GM12878 (cell line): ENCODE results near the gene VIPR2. TPM values are rescaled to one million over a fixed set of nuclear protein-coding genes. Genes with fewer than 3 reads are reported as not detected.

ENCODE experiments used
- ATAC-seq: fragments of 200-7000 bp; cut with Tn5 transposase; 3 replicates; pipeline ENCODE4 v1.9.1; 2020; ENCODE audit warnings: mild to moderate bottlenecking, moderate library complexity
- BruUV-seq: library from RNA; stranded (reverse); fragments of 400-500 nt; replicated peaks from 2 replicates; lab custom pipeline; 2021; lab: Mats Ljungman, UMichigan
- CTCF ChIA-PET: fragments of 300-600 bp; sonication (Branson Sonifier 250); formaldehyde crosslinking; extraction: SDS; loops from one replicate; lab custom pipeline; 2021; ENCODE audit warnings: inconsistent platforms; lab: Yijun Ruan, JAX
- POLR2A ChIA-PET: fragments of 350-600 bp; formaldehyde crosslinking; extraction: SDS; loops from one replicate; lab custom pipeline; 2021; ENCODE audit warnings: inconsistent platforms; lab: Charles Lee
- RAD21 ChIA-PET: fragments of 300-600 bp; sonication (Branson Sonifier 250); formaldehyde crosslinking; loops from one replicate; lab custom pipeline; 2023; ENCODE audit warnings: antibody characterized with exemption; ENCODE audit not compliant: unreplicated experiment; lab: Charles Lee
- SMC1A ChIA-PET: fragments of 300-600 bp; sonication (Branson Sonifier 250); formaldehyde crosslinking; loops from one replicate; lab custom pipeline; 2023; ENCODE audit not compliant: unreplicated experiment, uncharacterized antibody; lab: Charles Lee
- DNase-seq: peaks from one replicate; pipeline ENCODE4 v3.0.0-alpha.2; 2011; ENCODE audit warnings: low read depth, low spot score
- FAIRE-seq: peaks from 3 replicates; lab custom pipeline; 2011; peaks lifted over from hg19 to GRCh38; lab: Jason Lieb, UNC
- H2AFZ ChIP-seq: 2 replicates; pipeline ENCODE4 v1.6.0; 2011; ENCODE audit warnings: low read depth, low read length, control low read depth; ENCODE audit not compliant: control insufficient read depth
- H3K27ac ChIP-seq: 2 replicates; pipeline ENCODE4 v1.5.1; 2011; ENCODE audit warnings: control low read depth; ENCODE audit not compliant: control insufficient read depth, insufficient read depth
- H3K27me3 ChIP-seq, 2 experiments: replicated peaks in 1 of 2; 2 replicates each; pipeline versions ENCODE4 v1.6.0 to v1.6.1; 2011; ENCODE audit warnings: low read length in 1 of 2; ENCODE audit not compliant: control insufficient read depth in 2 of 2, insufficient read depth in 2 of 2
- H3K36me3 ChIP-seq, 2 experiments: 2 replicates each; pipeline ENCODE4 v1.5.1; 2011; ENCODE audit warnings: low read length in 1 of 2; ENCODE audit not compliant: control insufficient read depth in 2 of 2, insufficient read depth in 2 of 2
- H3K4me1 ChIP-seq: 2 replicates; pipeline ENCODE4 v1.6.1; 2011; ENCODE audit warnings: mild to moderate bottlenecking, low read length, moderate library complexity, mixed read lengths; ENCODE audit not compliant: control insufficient read depth, insufficient read depth
- H3K4me2 ChIP-seq: 2 replicates; pipeline ENCODE4 v1.6.0; 2011; ENCODE audit warnings: control low read depth; ENCODE audit not compliant: control insufficient read depth, insufficient read depth
- H3K4me3 ChIP-seq: fragments of 200-600 bp; sonication (generic); 2 replicates; pipeline ENCODE4 v1.5.1; 2016
- H3K79me2 ChIP-seq: 2 replicates; pipeline ENCODE4 v1.6.0; 2011; ENCODE audit warnings: low read length; ENCODE audit not compliant: control insufficient read depth, insufficient read depth
- H3K9ac ChIP-seq: 2 replicates; pipeline ENCODE4 v1.8.0; 2011; ENCODE audit warnings: low read length, control low read depth, mixed read lengths; ENCODE audit not compliant: control insufficient read depth, insufficient read depth
- H3K9me3 ChIP-seq: replicated peaks from 3 replicates; pipeline ENCODE4 v1.5.1; 2011; ENCODE audit warnings: mild to moderate bottlenecking, low read length; ENCODE audit not compliant: control insufficient read depth, insufficient read depth
- H4K20me1 ChIP-seq: 2 replicates; pipeline ENCODE4 v1.6.0; 2011; ENCODE audit not compliant: control insufficient read depth, insufficient read depth
- CBFB ChIP-seq: IDR thresholded peaks from 2 replicates; pipeline ENCODE4 v1.6.1; 2016; ENCODE audit warnings: antibody characterized with exemption, low read depth
- CREB1 ChIP-seq: IDR thresholded peaks from 2 replicates; pipeline ENCODE4 v1.6.1; 2012; ENCODE audit warnings: low read depth, mild to moderate bottlenecking, inconsistent platforms
- FOXM1 ChIP-seq: IDR thresholded peaks from 2 replicates; pipeline ENCODE4 v1.6.1; 2012; ENCODE audit warnings: low read depth, mild to moderate bottlenecking, inconsistent platforms, low read length, moderate library complexity
- HCFC1 ChIP-seq: fragments of 150-350 bp; IDR thresholded peaks from 2 replicates; pipeline ENCODE4 v1.6.1; 2014; ENCODE audit warnings: low read length
- IKZF1 ChIP-seq: fragments of 450-650 bp; conservative IDR thresholded peaks from 2 replicates; pipeline ENCODE4 v1.6.1; 2017; ENCODE audit warnings: antibody characterized with exemption, mild to moderate bottlenecking
- IKZF2 ChIP-seq, 2 experiments: fragments of 450-650 bp; IDR thresholded peaks; 2 replicates each; pipeline ENCODE4 v1.6.1; 2017; ENCODE audit warnings: mild to moderate bottlenecking in 2 of 2, moderate library complexity in 2 of 2
- MYC ChIP-seq: IDR thresholded peaks from 2 replicates; pipeline ENCODE4 v1.6.1; 2011; ENCODE audit warnings: mild to moderate bottlenecking, low read length, moderate library complexity, inconsistent platforms; ENCODE audit not compliant: insufficient read depth, insufficient replicate concordance, insufficient read length, severe bottlenecking
- NRF1 ChIP-seq: conservative IDR thresholded peaks from 2 replicates; pipeline ENCODE4 v1.6.1; 2011; ENCODE audit warnings: mild to moderate bottlenecking, low read depth, low read length, improper control_type of control experiment
- PAX8 ChIP-seq: fragments of 450-650 bp; IDR thresholded peaks from 2 replicates; pipeline ENCODE4 v1.6.1; 2017; ENCODE audit warnings: mild to moderate bottlenecking, moderate library complexity
- SREBF2 ChIP-seq: IDR thresholded peaks from 2 replicates; pipeline ENCODE4 v1.6.1; 2012; ENCODE audit warnings: mild to moderate bottlenecking, low read length
- SUPT20H ChIP-seq: IDR thresholded peaks from 2 replicates; pipeline ENCODE4 v1.6.1; 2011; ENCODE audit warnings: low read depth, mild to moderate bottlenecking, low read length, moderate library complexity, borderline replicate concordance; ENCODE audit not compliant: control insufficient read depth
- TCF7 ChIP-seq: IDR thresholded peaks from 2 replicates; pipeline ENCODE4 v1.6.1; 2014; ENCODE audit warnings: antibody characterized with exemption, borderline replicate concordance
- ZNF384 ChIP-seq: IDR thresholded peaks from 2 replicates; pipeline ENCODE4 v1.6.1; 2012; ENCODE audit warnings: low read depth, mild to moderate bottlenecking, low read length, improper control_type of control experiment, borderline replicate concordance
- ZSCAN29 ChIP-seq: fragments of 450-650 bp; IDR thresholded peaks from 2 replicates; pipeline ENCODE4 v1.6.1; 2017; ENCODE audit warnings: mild to moderate bottlenecking, moderate library complexity
- in situ Hi-C: fragments of 300-500 bp; cut with MboI; formaldehyde crosslinking; loops from 9 replicates; pipeline ENCODE4 v1.14.3; 2018; ENCODE audit warnings: mixed read lengths
- intact Hi-C: fragments of 100-400 bp; cut with micrococcal nuclease; formaldehyde crosslinking; loops from one replicate; pipeline ENCODE4 v1.14.2; 2022; ENCODE audit not compliant: unreplicated experiment
- polyA plus RNA-seq, 11 experiments: library from polyadenylated mRNA; depleted of rRNA in 4 of 11; unstranded in 6 of 11; stranded (reverse) in 5 of 11; fragments of >200 nt; fragmentation: Nextera tagmentation in 4 of 11; fragmentation: Illumina TruSeq in 1 of 11; extraction: Ambion mirVana in 4 of 11; extraction: Trizol in 1 of 11; gene quantifications; 1 replicate in 1 of 11; 2 replicates in 10 of 11; pipeline versions ENCODE4 v1.2.1 to v1.2.3, GENCODE V29; 2011 to 2016; ENCODE audit warnings: inconsistent platforms in 2 of 11, missing spikeins in 2 of 11, low read depth in 1 of 11
- total RNA-seq, 4 experiments: library from RNA; depleted of rRNA in 3 of 4; stranded (reverse); fragments of >200 nt in 3 of 4; fragmentation: Illumina TruSeq in 1 of 4; extraction: Trizol in 1 of 4; gene quantifications; 2 replicates each; pipeline versions ENCODE4 v1.2.1 to v1.2.3, GENCODE V29; 2013 to 2021
- TF ChIP-seq, protein P1 (sequence below): fragments of 450-650 bp; IDR thresholded peaks from 2 replicates; pipeline ENCODE4 v1.6.1; 2018; ENCODE audit warnings: mild to moderate bottlenecking, low read depth, moderate library complexity; ENCODE audit not compliant: partially characterized antibody
- TF ChIP-seq, protein P2 (sequence below): fragments of 150-350 bp; IDR thresholded peaks from 2 replicates; pipeline ENCODE4 v1.6.1; 2016; ENCODE audit warnings: low read depth, low read length
- TF ChIP-seq, protein P3 (sequence below): fragments of 450-650 bp; IDR thresholded peaks from 2 replicates; pipeline ENCODE4 v1.6.1; 2017; ENCODE audit warnings: mild to moderate bottlenecking, moderate library complexity

The VIPR2 gene
- total and polyA plus RNA-seq, 10 of the 15 experiments (the other 5 are each of a cell fraction or from before 2014, with no cell fraction given): not detected

DNA sequence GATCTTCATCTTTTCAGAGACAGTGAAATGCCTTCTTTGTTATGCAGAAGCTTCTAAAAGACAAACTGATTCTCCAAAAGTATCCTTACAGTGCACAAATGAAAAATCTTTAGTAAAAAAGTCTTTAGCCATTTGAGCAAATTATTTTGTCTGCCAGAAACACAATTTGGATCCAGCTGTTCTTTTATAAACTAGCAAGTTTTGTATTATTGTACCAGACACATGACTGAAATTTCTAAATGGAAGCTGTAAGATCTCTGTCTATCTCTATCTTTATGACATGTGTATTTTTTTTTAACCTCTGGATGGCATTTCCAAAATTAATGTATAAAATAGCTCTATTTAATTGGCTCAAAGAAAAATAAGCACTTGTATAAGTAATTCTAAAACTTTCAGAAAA lies 68.3 kb downstream of the VIPR2 start:
- Histone ChIP-seq H3K4me2 (no peak overlapping the region), H3K4me3 (no peak overlapping the region), H3K36me3 (no peaks in the 10 kb centered on the region), H3K27me3 (no peaks in the 10 kb centered on the region), H3K9ac (no peak overlapping the region), H3K4me1 (no peaks in the 10 kb centered on the region), H3K79me2 (no peaks in the 10 kb centered on the region), H3K27ac (no peak overlapping the region), H2AFZ (no peak overlapping the region), H3K9me3 (no peaks in the 10 kb centered on the region; the same call in 2 of the 3 replicates), H4K20me1 (no peaks in the 10 kb centered on the region)
- ChIA-PET CTCF (no interaction called here), POLR2A (no interaction called here), SMC1A (no interaction called here), RAD21 (no interaction called here)
- BruUV-seq: no TSS peak
- in situ Hi-C loops (no loop called here), intact Hi-C loops (no loop called here)
- DNase-seq (no peak), FAIRE-seq (no peak), ATAC-seq (no peak)
- TF ChIP-seq, protein P1, sequence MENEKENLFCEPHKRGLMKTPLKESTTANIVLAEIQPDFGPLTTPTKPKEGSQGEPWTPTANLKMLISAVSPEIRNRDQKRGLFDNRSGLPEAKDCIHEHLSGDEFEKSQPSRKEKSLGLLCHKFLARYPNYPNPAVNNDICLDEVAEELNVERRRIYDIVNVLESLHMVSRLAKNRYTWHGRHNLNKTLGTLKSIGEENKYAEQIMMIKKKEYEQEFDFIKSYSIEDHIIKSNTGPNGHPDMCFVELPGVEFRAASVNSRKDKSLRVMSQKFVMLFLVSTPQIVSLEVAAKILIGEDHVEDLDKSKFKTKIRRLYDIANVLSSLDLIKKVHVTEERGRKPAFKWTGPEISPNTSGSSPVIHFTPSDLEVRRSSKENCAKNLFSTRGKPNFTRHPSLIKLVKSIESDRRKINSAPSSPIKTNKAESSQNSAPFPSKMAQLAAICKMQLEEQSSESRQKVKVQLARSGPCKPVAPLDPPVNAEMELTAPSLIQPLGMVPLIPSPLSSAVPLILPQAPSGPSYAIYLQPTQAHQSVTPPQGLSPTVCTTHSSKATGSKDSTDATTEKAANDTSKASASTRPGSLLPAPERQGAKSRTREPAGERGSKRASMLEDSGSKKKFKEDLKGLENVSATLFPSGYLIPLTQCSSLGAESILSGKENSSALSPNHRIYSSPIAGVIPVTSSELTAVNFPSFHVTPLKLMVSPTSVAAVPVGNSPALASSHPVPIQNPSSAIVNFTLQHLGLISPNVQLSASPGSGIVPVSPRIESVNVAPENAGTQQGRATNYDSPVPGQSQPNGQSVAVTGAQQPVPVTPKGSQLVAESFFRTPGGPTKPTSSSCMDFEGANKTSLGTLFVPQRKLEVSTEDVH: no peak
- TF ChIP-seq IKZF1 (no peak), ZNF384 (no peak), CREB1 (no peak), FOXM1 (no peak), IKZF2 (IDR thresholded peaks at IDR 0.05) (no peak), ZSCAN29 (no peak), CBFB (no peak), TCF7 (no peak), SREBF2 (no peak), HCFC1 (no peak), PAX8 (no peak), SUPT20H (no peak), MYC (no peak), NRF1 (no peak)
- TF ChIP-seq, protein P2, sequence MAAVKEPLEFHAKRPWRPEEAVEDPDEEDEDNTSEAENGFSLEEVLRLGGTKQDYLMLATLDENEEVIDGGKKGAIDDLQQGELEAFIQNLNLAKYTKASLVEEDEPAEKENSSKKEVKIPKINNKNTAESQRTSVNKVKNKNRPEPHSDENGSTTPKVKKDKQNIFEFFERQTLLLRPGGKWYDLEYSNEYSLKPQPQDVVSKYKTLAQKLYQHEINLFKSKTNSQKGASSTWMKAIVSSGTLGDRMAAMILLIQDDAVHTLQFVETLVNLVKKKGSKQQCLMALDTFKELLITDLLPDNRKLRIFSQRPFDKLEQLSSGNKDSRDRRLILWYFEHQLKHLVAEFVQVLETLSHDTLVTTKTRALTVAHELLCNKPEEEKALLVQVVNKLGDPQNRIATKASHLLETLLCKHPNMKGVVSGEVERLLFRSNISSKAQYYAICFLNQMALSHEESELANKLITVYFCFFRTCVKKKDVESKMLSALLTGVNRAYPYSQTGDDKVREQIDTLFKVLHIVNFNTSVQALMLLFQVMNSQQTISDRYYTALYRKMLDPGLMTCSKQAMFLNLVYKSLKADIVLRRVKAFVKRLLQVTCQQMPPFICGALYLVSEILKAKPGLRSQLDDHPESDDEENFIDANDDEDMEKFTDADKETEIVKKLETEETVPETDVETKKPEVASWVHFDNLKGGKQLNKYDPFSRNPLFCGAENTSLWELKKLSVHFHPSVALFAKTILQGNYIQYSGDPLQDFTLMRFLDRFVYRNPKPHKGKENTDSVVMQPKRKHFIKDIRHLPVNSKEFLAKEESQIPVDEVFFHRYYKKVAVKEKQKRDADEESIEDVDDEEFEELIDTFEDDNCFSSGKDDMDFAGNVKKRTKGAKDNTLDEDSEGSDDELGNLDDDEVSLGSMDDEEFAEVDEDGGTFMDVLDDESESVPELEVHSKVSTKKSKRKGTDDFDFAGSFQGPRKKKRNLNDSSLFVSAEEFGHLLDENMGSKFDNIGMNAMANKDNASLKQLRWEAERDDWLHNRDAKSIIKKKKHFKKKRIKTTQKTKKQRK: no peak
- TF ChIP-seq, protein P3, sequence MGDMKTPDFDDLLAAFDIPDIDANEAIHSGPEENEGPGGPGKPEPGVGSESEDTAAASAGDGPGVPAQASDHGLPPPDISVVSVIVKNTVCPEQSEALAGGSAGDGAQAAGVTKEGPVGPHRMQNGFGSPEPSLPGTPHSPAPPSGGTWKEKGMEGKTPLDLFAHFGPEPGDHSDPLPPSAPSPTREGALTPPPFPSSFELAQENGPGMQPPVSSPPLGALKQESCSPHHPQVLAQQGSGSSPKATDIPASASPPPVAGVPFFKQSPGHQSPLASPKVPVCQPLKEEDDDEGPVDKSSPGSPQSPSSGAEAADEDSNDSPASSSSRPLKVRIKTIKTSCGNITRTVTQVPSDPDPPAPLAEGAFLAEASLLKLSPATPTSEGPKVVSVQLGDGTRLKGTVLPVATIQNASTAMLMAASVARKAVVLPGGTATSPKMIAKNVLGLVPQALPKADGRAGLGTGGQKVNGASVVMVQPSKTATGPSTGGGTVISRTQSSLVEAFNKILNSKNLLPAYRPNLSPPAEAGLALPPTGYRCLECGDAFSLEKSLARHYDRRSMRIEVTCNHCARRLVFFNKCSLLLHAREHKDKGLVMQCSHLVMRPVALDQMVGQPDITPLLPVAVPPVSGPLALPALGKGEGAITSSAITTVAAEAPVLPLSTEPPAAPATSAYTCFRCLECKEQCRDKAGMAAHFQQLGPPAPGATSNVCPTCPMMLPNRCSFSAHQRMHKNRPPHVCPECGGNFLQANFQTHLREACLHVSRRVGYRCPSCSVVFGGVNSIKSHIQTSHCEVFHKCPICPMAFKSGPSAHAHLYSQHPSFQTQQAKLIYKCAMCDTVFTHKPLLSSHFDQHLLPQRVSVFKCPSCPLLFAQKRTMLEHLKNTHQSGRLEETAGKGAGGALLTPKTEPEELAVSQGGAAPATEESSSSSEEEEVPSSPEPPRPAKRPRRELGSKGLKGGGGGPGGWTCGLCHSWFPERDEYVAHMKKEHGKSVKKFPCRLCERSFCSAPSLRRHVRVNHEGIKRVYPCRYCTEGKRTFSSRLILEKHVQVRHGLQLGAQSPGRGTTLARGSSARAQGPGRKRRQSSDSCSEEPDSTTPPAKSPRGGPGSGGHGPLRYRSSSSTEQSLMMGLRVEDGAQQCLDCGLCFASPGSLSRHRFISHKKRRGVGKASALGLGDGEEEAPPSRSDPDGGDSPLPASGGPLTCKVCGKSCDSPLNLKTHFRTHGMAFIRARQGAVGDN: no peak
